Heart right ventricle (tissue), 16 donors: ENCODE data around the gene CDKAL1. TPM values are rescaled to one million over a fixed set of nuclear protein-coding genes. Genes with fewer than 3 reads are reported as not detected.

Experiments used
- ATAC-seq, 8 donors: fragments of 200-7000 bp; cut with Tn5 transposase; one replicate each; pipeline ENCODE4 v1.9.1; 2020; ENCODE audit warnings: mild to moderate bottlenecking in 8 of 8, moderate library complexity in 8 of 8, moderate number of reproducible peaks in 1 of 8
- DNase-seq, 2 donors: peaks; one replicate each; pipeline ENCODE4 v3.0.0-alpha.2; 2020
- H3K27ac ChIP-seq, 10 donors: fragments of 200-600 bp; sonication (generic) in 2 of 10; one replicate each; pipeline versions ENCODE4 v1.5.0 to v1.8.0; 2020 to 2022; ENCODE audit warnings: mild to moderate bottlenecking in 3 of 10
- H3K27me3 ChIP-seq, 7 donors: fragments of 200-600 bp; one replicate each; pipeline ENCODE4 v1.8.0; 2021 to 2022; ENCODE audit warnings: mild to moderate bottlenecking in 2 of 7
- H3K36me3 ChIP-seq, 9 donors: fragments of 200-600 bp; sonication (generic) in 1 of 9; one replicate each; pipeline versions ENCODE4 v1.5.0 to v1.8.0; 2020 to 2022; ENCODE audit warnings: mild to moderate bottlenecking in 2 of 9
- H3K4me1 ChIP-seq, 9 donors: fragments of 200-600 bp; sonication (generic) in 1 of 9; one replicate each; pipeline versions ENCODE4 v1.5.0 to v1.8.0; 2020 to 2022; ENCODE audit warnings: mild to moderate bottlenecking in 4 of 9
- H3K4me3 ChIP-seq, 10 donors: fragments of 200-600 bp; sonication (generic) in 2 of 10; one replicate each; pipeline versions ENCODE4 v1.5.0 to v1.8.0; 2020 to 2022; ENCODE audit warnings: mild to moderate bottlenecking in 7 of 10, moderate library complexity in 2 of 10
- H3K9me3 ChIP-seq, 11 donors: fragments of 200-600 bp in 10 of 11; sonication (generic) in 2 of 11; one replicate each; pipeline versions ENCODE4 v1.5.0 to v1.8.0; 2013 to 2022; ENCODE audit warnings: mild to moderate bottlenecking in 2 of 11, control low read depth in 1 of 11, moderate library complexity in 1 of 11
- WGBS, 2 donors: extraction: QIAGEN DNeasy Blood & Tissue Kit; methylation state at CpG; one replicate each; pipeline ENCODE4 v1.1.7; 2013; ENCODE audit warnings: inconsistent platforms in 1 of 2; 5-methylcytosine and 5-hydroxymethylcytosine counted together
- intact Hi-C, 10 donors: fragments of 100-400 bp; cut with DNase I; formaldehyde crosslinking; loops; one replicate each; pipeline versions ENCODE4 v1.11.1 to v1.14.2; 2022
- polyA plus RNA-seq, 2 donors: library from polyadenylated mRNA; stranded (reverse); fragments of 200-250 nt; gene quantifications; one replicate each; pipeline ENCODE4 v1.2.3, GENCODE V29; 2013
- total RNA-seq, 10 donors: library from RNA; stranded (reverse); fragmentation: NEBNext Ultra II Directional in 3 of 10; extraction: Animal tissue kit (Norgen Biotek cat#: 25700) in 3 of 10; gene quantifications; one replicate each; pipeline versions ENCODE4 v1.2.1 to v1.2.4, GENCODE V29; 2021 to 2023
- TF ChIP-seq, protein P1 (sequence below), 9 donors: fragments of 200-600 bp; sonication (generic) in 2 of 9; IDR thresholded peaks; one replicate each; pipeline versions ENCODE4 v1.5.0 to v1.8.0; 2021 to 2022; ENCODE audit warnings: antibody characterized with exemption in 9 of 9, mild to moderate bottlenecking in 5 of 9, moderate library complexity in 1 of 9
- donor health status: Arrhythmogenic right ventricular cardiomyopathy.
- donor health status: ischemic (EF 13 %, LVEDD 7.1; RV severe dilation, severe dysfunction).
- donor health status: healthy with polysubstance abuse.
- donor health status: DM: no; HTN: yes; CAD: no.
- donor health status: DM: no; HTN: no; CAD: no.
- donor health status: ischemic (EF 25% LVEDD 6.9; RV normal size, moderate dysfunction).
- donor health status: ischemic (EF 25% LVEDD 5.7; RV mildly dilated, moderate dysfunction).
- donor health status: healthy.
- donor health status: DM: yes; HTN: yes; CAD: no.
- donor health status: Ischemic cardiomyopathy.
- donor health status: ischemic (EF 35%, LVEDD 5.7; RV mildly dilated, moderate dysfunction).
- donor health status: nonischemic (EF 11% LVEDD 7.7; RV severe dilation, severe dysfunction).
- donor health status: DM: yes; HTN: yes; CAD: no.
- donor health status: PGD.
- donor health status: ischemic (EF 29% LVEDD 5.4; RV normal size, mild dysfunction).
- donor health status: nonischemic (EF 23%, LVEDD 6.1; RV moderate dilation, normal function).

CDKAL1 gene
- total and polyA plus RNA-seq, 12 donors, result 3.2 to 14.0 (median 10.6) TPM

DNA sequence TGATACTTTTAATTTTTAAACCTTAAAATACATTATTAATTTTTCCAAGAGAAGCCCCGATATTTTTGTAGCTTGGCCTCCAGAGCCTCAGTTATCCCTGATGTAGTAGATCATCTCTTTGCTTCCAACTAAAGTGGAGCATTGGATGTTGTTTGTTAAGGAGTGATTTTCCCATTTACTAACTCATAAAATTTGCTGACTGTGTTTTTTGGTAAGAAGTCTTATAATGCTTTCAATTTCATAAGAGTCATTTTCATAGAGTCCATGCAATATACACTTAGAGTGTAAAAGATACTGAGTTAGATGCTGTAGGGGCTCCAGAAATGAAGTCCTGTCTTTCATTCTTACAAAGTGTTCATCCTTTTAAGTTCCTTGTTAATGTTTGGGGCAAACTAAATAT, 46.8 kb downstream of the CDKAL1 start:
- intact Hi-C loops, result no loop called here
- DNase-seq, result no peak
- H3K4me1 ChIP-seq, result peaks cover 0 to under 1% (median 0%) of the 10 kb centered on the region in 9 donors
- 96 to 97% methylated on average over 1 of the region's 1 CpG for WGBS, 2 donors
- peaks cover 0 to 43% (median 0%) of the 10 kb centered on the region in 9 donors for H3K36me3 ChIP-seq
- no peak for ATAC-seq
- no peaks in the 10 kb centered on the region for H3K9me3 ChIP-seq
- no peaks in the 10 kb centered on the region for H3K27me3 ChIP-seq
- TF ChIP-seq, protein P1, sequence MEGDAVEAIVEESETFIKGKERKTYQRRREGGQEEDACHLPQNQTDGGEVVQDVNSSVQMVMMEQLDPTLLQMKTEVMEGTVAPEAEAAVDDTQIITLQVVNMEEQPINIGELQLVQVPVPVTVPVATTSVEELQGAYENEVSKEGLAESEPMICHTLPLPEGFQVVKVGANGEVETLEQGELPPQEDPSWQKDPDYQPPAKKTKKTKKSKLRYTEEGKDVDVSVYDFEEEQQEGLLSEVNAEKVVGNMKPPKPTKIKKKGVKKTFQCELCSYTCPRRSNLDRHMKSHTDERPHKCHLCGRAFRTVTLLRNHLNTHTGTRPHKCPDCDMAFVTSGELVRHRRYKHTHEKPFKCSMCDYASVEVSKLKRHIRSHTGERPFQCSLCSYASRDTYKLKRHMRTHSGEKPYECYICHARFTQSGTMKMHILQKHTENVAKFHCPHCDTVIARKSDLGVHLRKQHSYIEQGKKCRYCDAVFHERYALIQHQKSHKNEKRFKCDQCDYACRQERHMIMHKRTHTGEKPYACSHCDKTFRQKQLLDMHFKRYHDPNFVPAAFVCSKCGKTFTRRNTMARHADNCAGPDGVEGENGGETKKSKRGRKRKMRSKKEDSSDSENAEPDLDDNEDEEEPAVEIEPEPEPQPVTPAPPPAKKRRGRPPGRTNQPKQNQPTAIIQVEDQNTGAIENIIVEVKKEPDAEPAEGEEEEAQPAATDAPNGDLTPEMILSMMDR (IDR thresholded peaks at IDR 0.05), result no peak
- no peak overlapping the region for H3K27ac ChIP-seq
- H3K4me3 ChIP-seq, result no peak overlapping the region

DNA sequence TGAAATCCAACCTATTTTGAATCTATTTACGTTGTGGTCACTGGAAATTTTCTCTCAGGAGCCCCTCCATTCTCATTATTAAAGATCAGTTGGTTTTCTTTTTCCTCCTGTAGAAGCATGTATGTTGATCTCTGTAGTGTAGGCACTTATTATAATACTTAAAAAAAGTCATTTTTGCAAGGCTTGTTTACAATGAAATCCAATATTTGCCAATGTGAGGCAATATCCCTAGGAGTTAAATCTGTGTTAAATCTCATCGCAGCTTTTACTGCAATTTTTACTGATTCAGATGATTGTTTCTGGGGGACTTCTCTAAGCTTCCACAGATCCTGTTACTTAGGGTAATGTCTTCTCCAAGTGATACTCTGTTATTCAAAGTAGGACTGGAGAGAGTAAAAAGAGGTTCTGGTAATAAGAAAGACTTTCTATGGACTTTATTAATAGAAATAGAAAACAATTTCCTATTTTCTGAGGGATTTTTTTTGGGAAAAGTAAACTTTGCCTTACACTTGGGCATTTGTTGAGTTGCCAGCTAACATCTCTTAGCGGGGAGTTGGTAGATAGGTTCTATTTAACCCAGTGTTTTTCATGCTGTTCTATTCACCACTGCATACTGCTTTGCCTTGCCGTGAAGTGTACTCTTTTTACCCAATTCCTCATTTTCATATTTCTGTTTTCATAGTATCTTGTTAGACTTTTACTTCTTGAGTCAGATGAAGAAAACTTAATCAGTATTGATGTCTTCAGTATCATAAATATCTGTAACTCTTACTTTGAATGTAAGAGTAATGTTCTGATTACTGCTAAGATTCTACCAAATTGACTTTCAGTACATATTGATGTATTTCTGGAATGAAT, 48.6 kb downstream of the CDKAL1 start:
- intact Hi-C loops, result no loop called here
- Histone ChIP-seq H3K36me3 (peaks cover 0 to 35% (median 0%) of the 10 kb centered on the region in 9 donors), H3K27me3 (no peaks in the 10 kb centered on the region), H3K9me3 (no peaks in the 10 kb centered on the region), H3K27ac (no peak overlapping the region), H3K4me3 (no peak overlapping the region), H3K4me1 (no peaks in the 10 kb centered on the region)
- TF ChIP-seq, protein P1 (IDR thresholded peaks at IDR 0.05), result no peak
- DNase-seq, result no peak
- ATAC-seq, result no peak
- WGBS, 2 donors, result 94 to 95% methylated on average over 4 of the region's 4 CpGs

DNA sequence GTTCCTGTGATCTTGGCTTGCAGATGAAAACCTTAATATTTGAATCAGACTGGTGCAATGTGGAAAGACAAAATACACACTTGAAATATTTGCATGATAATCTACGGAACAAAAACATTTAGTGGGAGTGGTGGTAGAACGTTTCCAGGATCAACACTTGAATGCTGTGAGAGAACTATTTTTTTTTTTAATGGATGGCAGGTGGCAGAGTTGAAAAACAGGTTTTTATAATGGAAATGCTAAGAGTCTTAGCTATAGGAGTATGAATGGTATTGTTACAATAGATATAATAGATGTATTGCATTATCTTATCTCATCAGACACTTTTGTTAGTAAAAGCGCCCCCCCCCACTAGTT, 49.2 kb downstream of the CDKAL1 start:
- ATAC-seq (no peak), DNase-seq (no peak)
- Histone ChIP-seq H3K9me3 (no peaks in the 10 kb centered on the region), H3K27me3 (no peaks in the 10 kb centered on the region), H3K36me3 (peaks cover 0 to 29% (median 0%) of the 10 kb centered on the region in 9 donors), H3K4me1 (no peaks in the 10 kb centered on the region), H3K4me3 (no peak overlapping the region), H3K27ac (no peak overlapping the region)
- TF ChIP-seq, protein P1 (IDR thresholded peaks at IDR 0.05), result no peak
- WGBS, 2 donors, result 51 to 66% methylated on average over 3 of the region's 3 CpGs
- intact Hi-C loops, result no loop called here

DNA sequence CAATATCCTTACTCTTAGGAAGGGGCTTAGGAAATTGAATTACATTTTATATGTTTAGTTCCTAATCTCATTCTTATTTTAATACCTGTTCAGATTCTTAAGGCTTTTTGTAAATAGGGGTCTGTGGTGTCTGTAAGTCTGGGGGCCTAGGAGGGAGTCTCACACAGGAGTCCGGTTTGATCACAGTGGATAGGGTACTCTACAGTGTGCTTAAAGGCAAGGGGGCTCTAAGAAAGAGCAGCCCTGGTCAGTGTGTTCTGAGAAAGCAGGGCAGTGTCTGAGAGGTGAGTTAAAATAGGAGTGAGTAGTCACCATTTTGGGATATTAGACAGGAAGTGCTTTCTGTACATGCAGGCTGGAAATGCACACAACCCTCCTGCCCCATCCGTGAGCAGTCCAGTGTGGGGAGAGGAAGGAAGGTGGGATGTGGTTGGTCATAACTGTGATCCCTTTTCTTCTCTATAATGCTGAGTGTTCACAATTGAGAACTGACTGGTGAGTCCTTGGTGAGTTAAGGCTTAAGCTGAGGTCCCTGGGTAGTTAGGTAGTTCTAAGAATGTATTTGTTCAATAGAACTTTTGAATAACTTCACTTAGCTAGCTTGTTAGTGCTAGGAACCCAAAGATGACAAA, 50.0 kb downstream of the CDKAL1 start:
- TF ChIP-seq, protein P1 (IDR thresholded peaks at IDR 0.05), result no peak
- no peak for ATAC-seq
- Histone ChIP-seq H3K36me3 (peaks cover 0 to 21% (median 0%) of the 10 kb centered on the region in 9 donors), H3K4me1 (peaks cover 0 to 6% (median 0%) of the 10 kb centered on the region in 9 donors), H3K27me3 (no peaks in the 10 kb centered on the region), H3K27ac (no peak overlapping the region), H3K9me3 (no peaks in the 10 kb centered on the region), H3K4me3 (no peak overlapping the region)
- WGBS, 2 donors, result 73 to 89% methylated on average over 2 of the region's 2 CpGs
- intact Hi-C loops, result no loop called here
- DNase-seq, result no peak
